HG03521 (cell line): ENCODE data around the gene CLTC.

Source experiments
- ATAC-seq: cut with Tn5 transposase; IDR thresholded peaks from one replicate; pipeline ENCODE4 v1.9.1; 2021; ENCODE audit warnings: mild to moderate bottlenecking, moderate library complexity; ENCODE audit not compliant: unreplicated experiment

The CLTC gene

GRCh38 chr17:59678918-59679317 is 59.2 kb downstream of the CLTC start:
- ATAC-seq, result no peak

GRCh38 chr17:59680314-59680713 is 60.6 kb downstream of the CLTC start:
- no peak for ATAC-seq

- no peak for ATAC-seq
Observed at GRCh38 chr17:59683283-59683682, 63.6 kb downstream of the CLTC start.

GRCh38 chr17:59684967-59685366 is 65.3 kb downstream of the CLTC start:
- ATAC-seq, result no peak

GRCh38 chr17:59688008-59688407 is 68.3 kb downstream of the CLTC start:
- no peak for ATAC-seq

- no peak for ATAC-seq
Observed at GRCh38 chr17:59688496-59688895, 68.8 kb downstream of the CLTC start.

DNA sequence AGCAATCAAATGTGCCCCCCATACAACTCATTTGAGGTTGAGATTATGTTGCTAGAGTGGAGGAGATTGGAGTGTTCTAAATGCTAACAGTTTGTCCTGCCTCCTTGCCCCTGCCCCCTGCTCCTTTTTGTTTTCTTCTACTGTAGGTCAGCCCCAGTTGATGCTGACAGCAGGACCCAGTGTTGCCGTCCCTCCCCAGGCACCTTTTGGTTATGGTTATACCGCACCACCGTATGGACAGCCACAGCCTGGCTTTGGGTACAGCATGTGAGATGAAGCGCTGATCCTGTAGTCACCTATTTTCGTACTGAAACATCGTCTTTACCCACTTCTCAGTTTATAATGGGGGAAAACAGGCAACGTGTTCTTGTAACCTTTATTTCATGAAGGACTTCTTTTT is 73.9 kb downstream of the CLTC start:
- no peak for ATAC-seq

DNA sequence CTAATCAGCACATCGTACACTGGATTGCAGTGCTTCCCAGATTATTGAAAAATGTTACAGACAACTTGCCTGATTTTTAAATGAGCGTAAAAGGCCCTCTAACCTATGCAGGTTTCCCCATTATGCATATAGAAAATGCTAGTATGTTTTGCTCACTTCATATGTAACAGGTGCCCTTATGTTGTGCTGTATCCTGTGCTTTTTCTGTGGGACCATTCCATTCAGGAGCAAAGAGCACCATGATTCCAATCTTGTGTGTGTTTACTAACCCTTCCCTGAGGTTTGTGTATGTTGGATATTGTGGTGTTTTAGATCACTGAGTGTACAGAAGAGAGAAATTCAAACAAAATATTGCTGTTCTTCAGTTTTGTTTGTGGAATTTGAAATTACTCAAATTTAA is 74.6 kb downstream of the CLTC start:
- ATAC-seq, result no peak

- no peak for ATAC-seq
Observed at GRCh38 chr17:59695945-59696681, 76.4 kb downstream of the CLTC start.

- ATAC-seq, result no peak
Observed at GRCh38 chr17:59696682-59697277, 77.1 kb downstream of the CLTC start.

DNA sequence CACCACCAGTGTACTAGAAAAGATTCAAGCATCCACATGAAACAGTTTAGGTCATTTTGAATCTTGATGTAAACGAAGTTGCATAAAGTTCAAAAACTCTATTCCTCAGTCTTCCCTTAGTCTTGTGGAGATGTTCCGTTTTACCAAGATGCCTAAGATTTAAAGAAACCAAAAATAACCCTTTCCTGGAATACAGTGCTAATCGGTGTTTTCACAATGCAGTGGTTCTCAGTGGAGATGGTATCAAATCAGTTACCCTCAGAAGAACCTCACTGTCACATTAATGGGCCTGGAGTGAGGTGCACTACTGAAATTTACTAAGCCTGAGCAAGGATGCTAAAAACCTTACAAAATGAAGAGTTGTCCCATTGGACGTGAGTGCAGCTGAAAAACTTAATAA is 78.4 kb downstream of the CLTC start:
- no peak for ATAC-seq

DNA sequence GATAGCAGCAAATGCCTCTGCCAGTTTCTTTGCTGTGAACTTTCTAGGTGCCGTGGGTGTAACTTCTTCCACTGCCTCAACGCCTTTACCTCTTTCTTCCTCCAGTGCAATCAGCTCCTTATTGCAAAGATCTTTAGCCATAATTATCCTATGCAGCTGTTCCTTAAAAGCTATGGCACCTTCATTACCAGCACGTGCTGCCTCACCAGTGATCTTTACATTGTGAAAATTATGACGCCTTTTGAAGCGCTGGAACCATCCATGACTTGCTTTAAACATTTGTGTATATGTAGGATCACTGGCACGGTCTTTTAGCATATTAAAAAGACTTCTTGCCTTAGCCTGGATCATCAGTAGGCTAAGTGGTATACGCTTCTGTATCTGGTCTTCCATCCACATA is 79.5 kb downstream of the CLTC start:
- ATAC-seq, result no peak

GRCh38 chr17:59699786-59700185 is 80.1 kb downstream of the CLTC start:
- ATAC-seq, result no peak

DNA sequence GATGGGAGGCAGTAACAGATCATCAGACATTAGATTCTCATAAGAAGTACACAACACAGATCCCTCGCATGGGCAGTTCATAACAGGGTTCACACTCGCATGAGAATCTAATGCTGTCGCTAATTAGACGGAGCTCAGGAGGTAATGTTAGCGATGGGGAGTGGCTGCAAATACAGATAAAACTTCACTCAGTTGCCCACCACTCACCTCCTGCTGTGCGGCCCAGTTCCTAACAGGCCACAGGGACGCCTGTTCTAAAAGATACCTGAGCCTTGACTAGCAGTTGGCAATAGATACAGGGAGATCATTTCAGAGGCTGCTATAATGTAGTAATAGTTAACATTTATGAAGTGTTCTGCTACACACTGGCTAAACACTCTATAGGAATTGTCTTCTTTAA is 82.6 kb downstream of the CLTC start:
- ATAC-seq, result no peak

GRCh38 chr17:59707149-59707970 is 87.7 kb downstream of the CLTC start, which contains the start of the genes PTRH2 and VMP1:
Gene PTRH2 (minus strand): TSS chr17:59707430. CDS start chr17:59697978, 9,452 bp downstream.
Gene VMP1 (plus strand): TSS chr17:59707654. CDS start chr17:59731447, 23,793 bp downstream.
- peak; percentile 97 for ATAC-seq

GRCh38 chr17:59707971-59708430 is 88.3 kb downstream of the CLTC start:
- no peak for ATAC-seq

- ATAC-seq, result no peak
Observed at GRCh38 chr17:59711936-59712335, 92.2 kb downstream of the CLTC start.

DNA sequence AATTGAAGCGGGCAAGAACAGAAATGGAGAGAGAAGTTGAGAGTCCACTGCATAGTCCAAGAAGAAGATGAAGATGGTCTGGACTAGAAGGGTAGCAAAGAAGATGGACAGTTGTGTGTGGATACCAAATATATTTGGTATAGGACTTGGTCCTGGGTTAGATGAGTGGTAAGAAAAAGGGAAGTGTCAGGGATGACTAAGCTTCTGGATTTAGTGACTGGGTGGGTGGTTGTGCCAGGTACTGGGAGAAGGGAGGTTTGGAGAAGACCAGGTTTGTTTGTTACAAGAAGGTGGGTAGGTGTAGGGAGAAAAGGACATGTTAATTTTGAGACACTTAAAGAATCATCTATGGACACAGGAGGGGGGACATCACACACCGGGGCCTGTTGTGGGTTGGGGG is 93.2 kb downstream of the CLTC start:
- no peak for ATAC-seq

DNA sequence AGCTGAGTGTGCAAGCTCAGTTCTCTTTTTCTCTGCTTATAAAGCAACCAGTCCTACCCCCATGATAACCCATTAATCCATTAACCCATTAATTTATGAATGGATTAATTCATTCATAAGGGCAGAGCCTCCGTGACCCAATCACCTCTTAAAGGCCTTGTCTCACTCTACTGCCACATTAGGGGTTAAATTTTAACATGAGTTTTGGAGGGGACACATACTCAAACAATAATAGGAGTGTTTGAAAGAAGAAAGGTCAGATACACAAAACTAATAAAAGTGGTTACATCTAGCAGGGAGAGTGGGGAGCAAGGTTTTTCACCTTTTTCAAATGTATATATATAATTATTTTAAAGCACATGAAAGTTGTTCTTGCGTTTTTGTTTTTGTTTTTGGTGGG is 94.6 kb downstream of the CLTC start:
- no peak for ATAC-seq

DNA sequence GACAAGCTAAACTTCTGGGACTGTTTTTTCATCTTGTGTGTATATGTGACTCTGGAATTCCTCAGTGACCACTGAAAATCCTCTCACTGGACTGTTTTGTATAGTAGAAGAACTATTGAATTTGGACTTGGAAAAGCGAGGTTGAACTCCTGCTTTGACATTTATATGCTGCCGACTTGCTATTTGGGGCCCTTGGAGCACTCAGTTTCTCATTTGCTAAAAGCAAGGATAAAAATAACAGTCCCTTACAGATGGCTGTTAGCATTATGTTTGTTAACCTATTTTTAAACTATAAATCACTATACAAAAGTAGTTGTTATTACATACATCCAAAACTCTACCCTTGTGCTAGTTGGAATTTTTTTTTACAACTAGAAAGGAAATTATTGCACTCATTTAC is 96.7 kb downstream of the CLTC start:
- ATAC-seq, result no peak

DNA sequence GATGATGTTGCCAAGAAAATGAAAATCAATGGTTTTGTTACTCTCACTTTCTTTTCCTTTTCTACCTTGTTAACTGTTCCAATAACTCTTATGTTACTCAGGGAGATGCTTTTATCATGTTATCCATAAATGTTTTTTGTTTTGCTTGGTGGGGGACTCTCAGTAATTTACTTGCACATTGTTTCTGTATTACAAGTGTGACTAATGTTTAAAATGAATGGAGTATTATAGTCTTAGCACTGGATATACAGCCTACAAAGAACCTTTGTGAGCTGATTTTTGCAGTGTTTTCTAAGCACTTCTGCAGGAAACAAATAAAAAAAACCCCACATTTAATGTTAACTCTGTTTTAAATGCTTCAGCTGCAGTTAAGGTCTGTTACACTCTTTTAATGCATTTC is 99.8 kb downstream of the CLTC start:
- no peak for ATAC-seq

DNA sequence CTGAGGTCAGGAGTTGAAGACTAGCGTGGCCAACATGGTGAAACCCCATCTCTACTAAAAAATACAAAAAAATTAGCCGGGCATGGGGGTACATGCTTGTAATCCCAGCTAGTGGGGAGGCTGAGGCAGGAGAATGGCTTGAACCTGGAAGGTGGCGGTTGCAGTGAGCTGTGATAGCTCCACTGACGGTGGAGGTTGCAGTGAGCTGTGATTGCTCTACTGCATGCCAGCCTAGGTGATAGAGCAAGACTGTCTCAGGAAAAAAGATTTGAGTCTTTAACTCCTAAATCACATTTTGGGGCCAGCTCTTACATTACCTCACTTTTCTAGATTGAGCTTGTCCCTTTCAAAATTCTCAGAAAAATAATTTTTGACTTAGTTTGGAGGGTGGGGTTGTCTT is 102.9 kb downstream of the CLTC start:
- no peak for ATAC-seq
